BJ (cell line): Measurements from ENCODE around the gene ZNF23. TPM values are rescaled to one million over a fixed set of nuclear protein-coding genes. Genes with fewer than 3 reads are reported as not detected.
"Not testable (repeated sequence)": the region's sequence is repeated elsewhere in the genome, so short reads cannot be mapped to it uniquely, and the experiment has no call there.

Source experiments
- CTCF ChIA-PET: fragments of 350-600 bp; formaldehyde crosslinking; extraction: SDS; loops from one replicate; lab custom pipeline; 2021; ENCODE audit warnings: antibody characterized with exemption, inconsistent platforms; lab: Yijun Ruan, JAX
- POLR2A ChIA-PET: fragments of 300-600 bp; sonication (Branson Sonifier 250); formaldehyde crosslinking; extraction: SDS; loops from one replicate; lab custom pipeline; 2021; ENCODE audit warnings: antibody characterized with exemption; lab: Charles Lee
- DNase-seq: peaks from one replicate; pipeline ENCODE4 v3.0.0-alpha.2; 2011; ENCODE audit warnings: low read depth
- H3K27me3 ChIP-seq: 2 replicates; pipeline ENCODE4 v1.6.0; 2011; ENCODE audit warnings: low read length; ENCODE audit not compliant: control insufficient read depth, insufficient read depth
- H3K36me3 ChIP-seq: 2 replicates; pipeline ENCODE4 v1.5.1; 2011; ENCODE audit warnings: low read length; ENCODE audit not compliant: control insufficient read depth, insufficient read depth
- H3K4me3 ChIP-seq: 2 replicates; pipeline ENCODE4 v1.5.1; 2011; ENCODE audit warnings: low read depth, mild to moderate bottlenecking, control low read depth, low read length
- polyA minus RNA-seq: library from RNA; depleted of rRNA, polyadenylated mRNA; stranded (reverse); fragments of >200 nt; gene quantifications from 2 replicates; pipeline ENCODE4 v1.2.3, GENCODE V29; 2011; rRNA and poly(A)+ RNA removed
- polyA plus RNA-seq: library from polyadenylated mRNA; depleted of rRNA; stranded (reverse); fragments of >200 nt; gene quantifications from 2 replicates; pipeline ENCODE4 v1.2.3, GENCODE V29; 2011; rRNA removed
- TF ChIP-seq, protein P1 (sequence below): IDR thresholded peaks from 2 replicates; pipeline ENCODE4 v1.5.1; 2011; ENCODE audit warnings: low read depth, mild to moderate bottlenecking, control low read depth, inconsistent platforms, low read length, moderate library complexity; ENCODE audit not compliant: insufficient read depth

Gene ZNF23
- polyA plus RNA-seq: 10.8 and 11.8 TPM in 2 replicates
- polyA minus RNA-seq: 8.7 and 12.5 TPM in 2 replicates

DNA sequence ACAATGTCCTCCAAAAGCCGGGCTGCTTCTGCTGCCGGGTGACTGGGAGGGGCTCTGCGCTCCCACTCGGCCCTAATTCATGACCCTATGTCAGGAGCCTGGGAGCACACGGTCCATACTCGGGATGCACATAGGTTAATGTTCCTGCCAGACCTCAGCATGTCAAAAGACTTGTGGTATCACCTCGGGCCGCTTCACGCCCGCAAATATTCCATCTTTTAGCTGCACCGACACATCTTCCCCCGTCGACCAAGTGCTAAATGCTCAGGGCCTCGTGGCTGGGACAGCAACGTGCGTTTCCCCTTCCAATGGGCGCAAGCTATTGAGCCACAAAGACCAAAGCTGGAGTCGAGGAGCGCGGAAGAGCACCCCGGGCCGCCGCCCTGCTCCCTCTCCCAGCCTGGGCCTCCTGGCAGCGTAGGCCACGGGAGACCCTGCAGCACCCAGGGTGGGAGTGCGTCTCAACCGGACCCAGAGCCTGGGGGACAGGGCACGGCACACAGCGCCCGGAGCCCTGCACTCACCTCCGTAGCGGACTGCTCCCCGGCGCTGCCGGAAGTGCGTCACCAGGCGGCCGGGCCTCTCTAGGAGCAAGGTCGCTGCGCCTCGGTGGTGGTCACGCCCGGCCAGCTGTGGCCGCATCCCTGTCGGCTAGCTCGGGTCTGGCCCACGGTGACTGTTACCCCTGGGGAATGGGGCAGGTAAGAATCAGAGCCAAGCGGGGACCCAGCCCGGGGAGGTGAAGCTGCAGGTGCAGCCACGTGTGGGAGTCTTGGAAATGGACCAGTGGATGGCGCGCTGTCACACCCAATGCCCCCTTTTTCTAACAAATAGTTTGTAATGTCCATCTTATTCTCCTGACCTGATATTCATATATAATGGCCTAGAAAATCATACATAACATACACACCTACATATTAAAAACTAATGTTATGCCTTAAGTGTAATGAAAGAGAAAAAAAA, at the start of gene ZNF23:
TSS of gene ZNF23 (minus strand) at position 562 of the 963 bp plus-strand sequence. CDS start 5,451 bp downstream, outside the sequence.
- POLR2A ChIA-PET: no interaction called here
- no peaks in the 10 kb centered on the region for H3K27me3 ChIP-seq
- TF ChIP-seq, protein P1, sequence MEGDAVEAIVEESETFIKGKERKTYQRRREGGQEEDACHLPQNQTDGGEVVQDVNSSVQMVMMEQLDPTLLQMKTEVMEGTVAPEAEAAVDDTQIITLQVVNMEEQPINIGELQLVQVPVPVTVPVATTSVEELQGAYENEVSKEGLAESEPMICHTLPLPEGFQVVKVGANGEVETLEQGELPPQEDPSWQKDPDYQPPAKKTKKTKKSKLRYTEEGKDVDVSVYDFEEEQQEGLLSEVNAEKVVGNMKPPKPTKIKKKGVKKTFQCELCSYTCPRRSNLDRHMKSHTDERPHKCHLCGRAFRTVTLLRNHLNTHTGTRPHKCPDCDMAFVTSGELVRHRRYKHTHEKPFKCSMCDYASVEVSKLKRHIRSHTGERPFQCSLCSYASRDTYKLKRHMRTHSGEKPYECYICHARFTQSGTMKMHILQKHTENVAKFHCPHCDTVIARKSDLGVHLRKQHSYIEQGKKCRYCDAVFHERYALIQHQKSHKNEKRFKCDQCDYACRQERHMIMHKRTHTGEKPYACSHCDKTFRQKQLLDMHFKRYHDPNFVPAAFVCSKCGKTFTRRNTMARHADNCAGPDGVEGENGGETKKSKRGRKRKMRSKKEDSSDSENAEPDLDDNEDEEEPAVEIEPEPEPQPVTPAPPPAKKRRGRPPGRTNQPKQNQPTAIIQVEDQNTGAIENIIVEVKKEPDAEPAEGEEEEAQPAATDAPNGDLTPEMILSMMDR: no peak
- DNase-seq: no peak
- CTCF ChIA-PET: interaction anchor here (0.8 to 2.1 kb wide), 4 partner anchors 11 to 41 kb away, joined by 3 to 8 read pairs (median 4); partner anchors contain the start of gene ZNF19
- H3K36me3 ChIP-seq: no peaks in the 10 kb centered on the region; the same call in 1 of the 2 replicates
- peak within 1 kb of the TSS; percentile 98 for H3K4me3 ChIP-seq

DNA sequence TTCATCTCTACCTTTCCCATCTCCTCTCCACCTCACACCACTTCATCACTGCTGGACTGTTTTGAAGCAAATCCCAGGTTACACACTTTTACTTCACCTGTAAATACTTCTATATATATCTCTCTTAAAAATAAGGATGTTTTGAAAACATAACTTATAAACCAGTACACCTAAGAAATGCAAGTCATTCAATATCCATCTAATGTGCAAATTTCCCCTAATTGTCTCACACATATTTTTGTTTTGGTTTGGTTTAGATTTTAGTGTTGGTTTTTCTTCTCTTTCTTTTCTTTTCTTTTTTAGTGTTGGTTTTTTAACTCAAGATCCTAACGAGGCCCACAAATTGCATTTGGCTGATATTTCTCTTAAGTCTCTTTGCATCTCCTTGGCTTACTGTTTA, 45.0 kb upstream of the ZNF23 start:
- DNase-seq: no peak
- ChIA-PET CTCF (interaction anchor here (1.5 kb wide), 1 partner anchor 94 kb away, joined by 6 read pairs; no protein-coding TSS in a partner anchor), POLR2A (no interaction called here)
- TF ChIP-seq, protein P1: no peak
- Histone ChIP-seq H3K27me3 (no peaks in the 10 kb centered on the region), H3K36me3 (no peaks in the 10 kb centered on the region), H3K4me3 (no peak overlapping the region)

DNA sequence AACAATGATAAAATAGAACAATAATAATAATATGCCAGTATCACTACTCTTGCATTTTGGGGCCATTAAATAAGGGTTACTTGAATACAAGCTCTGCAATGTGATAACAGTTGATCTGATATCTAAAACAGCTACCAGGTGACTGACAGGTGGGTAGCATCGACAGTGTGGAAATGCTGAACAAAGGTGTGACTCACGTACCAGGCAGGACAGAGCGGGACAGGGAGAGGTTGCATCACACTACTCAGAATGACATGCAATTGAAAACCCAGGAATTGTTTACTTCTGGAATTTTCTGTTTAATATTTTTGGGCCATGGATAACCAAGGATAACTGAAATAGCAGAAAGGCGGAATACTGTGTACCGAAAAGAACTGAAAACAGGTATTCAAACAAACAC, 42.9 kb upstream of the ZNF23 start:
- POLR2A ChIA-PET: no interaction called here

DNA sequence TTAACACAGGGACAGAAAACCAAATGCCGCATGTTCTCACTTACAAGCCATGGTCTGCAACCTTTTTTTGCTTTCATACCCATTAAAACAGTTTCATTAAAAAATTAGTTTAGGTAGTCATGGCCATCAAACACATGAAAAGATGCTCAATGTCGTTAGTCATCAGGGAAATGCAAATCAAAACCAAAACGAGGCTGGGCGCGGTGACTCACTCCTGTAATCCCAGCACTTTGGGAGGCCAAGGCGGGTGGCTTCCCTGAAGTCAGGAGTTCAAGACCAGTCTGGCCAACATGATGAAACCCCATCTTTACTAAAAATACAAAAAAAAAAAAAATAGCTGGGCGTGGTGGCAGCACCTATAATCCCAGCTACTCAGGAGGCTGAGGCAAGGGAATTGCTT, 42.0 kb upstream of the ZNF23 start:
- DNase-seq, H3K4me3 ChIP-seq, H3K36me3 ChIP-seq, POLR2A ChIA-PET, H3K27me3 ChIP-seq: not testable (repeated sequence)
- CTCF ChIA-PET: interaction anchor here (1.0 kb wide), 1 partner anchor 91 kb away, joined by 4 read pairs; no protein-coding TSS in a partner anchor

More for the DNA sequence above, 42.9 kb upstream of the ZNF23 start:
- no peaks in the 10 kb centered on the region for H3K27me3 ChIP-seq
- CTCF ChIA-PET: no interaction called here
- DNase-seq: no peak
- TF ChIP-seq, protein P1: no peak
- no peak overlapping the region for H3K4me3 ChIP-seq
- no peaks in the 10 kb centered on the region for H3K36me3 ChIP-seq

DNA sequence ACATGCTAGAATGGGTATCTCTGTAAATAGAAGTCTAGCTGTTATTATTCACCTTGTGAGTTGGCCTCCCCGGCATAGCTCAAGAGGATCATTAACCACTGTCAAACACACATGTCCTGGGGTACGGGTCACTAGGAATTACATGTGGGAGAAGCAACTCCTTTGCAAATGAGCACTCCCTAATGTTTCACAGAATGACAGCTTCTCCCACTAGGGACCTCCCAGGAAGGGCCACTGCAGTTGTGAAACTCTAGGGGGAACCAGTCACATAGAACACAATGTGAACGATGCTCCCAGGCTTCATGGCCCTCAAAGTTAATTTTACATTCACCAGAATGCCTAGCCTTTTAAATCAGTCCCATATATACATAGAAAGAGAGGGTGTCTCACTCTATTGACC, 39.5 kb upstream of the ZNF23 start:
- ChIA-PET CTCF (interaction anchor here (0.8 to 7.7 kb wide), 7 partner anchors 12 to 143 kb away, joined by 3 to 170 read pairs (median 4); partner anchors contain the start of genes CALB2 and ZNF19), POLR2A (no interaction called here)
- TF ChIP-seq, protein P1: no peak
- Histone ChIP-seq H3K27me3 (no peaks in the 10 kb centered on the region; the same call in 1 of the 2 replicates), H3K36me3 (no peaks in the 10 kb centered on the region), H3K4me3 (no peak overlapping the region)
- no peak for DNase-seq
